SK-N-SH treated with all-trans-retinoic acid at 6 μM for 48 hours (cell line): ENCODE data around the gene SRPK2.

ENCODE experiments used
- CREB5 ChIP-seq: fragments of 250-450 bp; sonication (Bioruptor Pico); IDR thresholded peaks from 2 replicates; pipeline ENCODE4 v1.5.1; 2020; ENCODE audit warnings: low read depth, mild to moderate bottlenecking, moderate library complexity
- CSDC2 ChIP-seq: fragments of 250-450 bp; sonication (Bioruptor Pico); IDR thresholded peaks from 2 replicates; pipeline ENCODE4 v1.5.0; 2020; ENCODE audit warnings: mild to moderate bottlenecking, moderate library complexity
- TCF4 ChIP-seq: fragments of 250-450 bp; sonication (Bioruptor Pico); IDR thresholded peaks from 2 replicates; pipeline ENCODE4 v1.8.0; 2021; ENCODE audit warnings: mild to moderate bottlenecking, moderate library complexity, borderline replicate concordance
- ZFP3 ChIP-seq: fragments of 250-450 bp; sonication (Bioruptor Pico); IDR thresholded peaks from 2 replicates; pipeline ENCODE4 v1.5.0; 2020; ENCODE audit warnings: mild to moderate bottlenecking, moderate library complexity
- ZFP30 ChIP-seq: fragments of 450-650 bp; formaldehyde crosslinking; IDR thresholded peaks from 2 replicates; pipeline ENCODE4 v1.5.0; 2022; ENCODE audit warnings: mild to moderate bottlenecking, moderate library complexity
- ZNF70 ChIP-seq: fragments of 450-650 bp; formaldehyde crosslinking; IDR thresholded peaks from 2 replicates; pipeline ENCODE4 v1.5.0; 2020; ENCODE audit warnings: mild to moderate bottlenecking, moderate library complexity
- ZNF8 ChIP-seq: fragments of 450-650 bp; formaldehyde crosslinking; IDR thresholded peaks from 2 replicates; pipeline ENCODE4 v1.5.0; 2020; ENCODE audit warnings: mild to moderate bottlenecking, moderate library complexity

GRCh38 chr7:105241198-105241597, 147.5 kb downstream of the SRPK2 start:
- no peak for TF ChIP-seq ZNF8 (CRISPR knock-in tag)
- no peak for TF ChIP-seq ZNF70
- no peak for TF ChIP-seq ZFP3 (CRISPR knock-in tag)
- no peak for TF ChIP-seq ZFP30
- TF ChIP-seq CSDC2 (CRISPR knock-in tag): no peak
- no peak for TF ChIP-seq TCF4 (CRISPR knock-in tag)
- TF ChIP-seq CREB5 (CRISPR knock-in tag): no peak
